ENCODE data around the gene CAPN9. TPM values are rescaled to one million over a fixed set of nuclear protein-coding genes. Genes with fewer than 3 reads are reported as not detected.
"Not testable (repeated sequence)": the region's sequence is repeated elsewhere in the genome, so short reads cannot be mapped to it uniquely, and the experiment has no call there.

CAPN9 gene
- total RNA-seq, 2 donors from 2014 or later = not detected

- H3K9me3 Mint-ChIP-seq, H3K4me3 Mint-ChIP-seq: not testable (repeated sequence)
These were observed 98.0 kb downstream of the CAPN9 start for GRCh38 chr1:230845184-230845583.

DNA sequence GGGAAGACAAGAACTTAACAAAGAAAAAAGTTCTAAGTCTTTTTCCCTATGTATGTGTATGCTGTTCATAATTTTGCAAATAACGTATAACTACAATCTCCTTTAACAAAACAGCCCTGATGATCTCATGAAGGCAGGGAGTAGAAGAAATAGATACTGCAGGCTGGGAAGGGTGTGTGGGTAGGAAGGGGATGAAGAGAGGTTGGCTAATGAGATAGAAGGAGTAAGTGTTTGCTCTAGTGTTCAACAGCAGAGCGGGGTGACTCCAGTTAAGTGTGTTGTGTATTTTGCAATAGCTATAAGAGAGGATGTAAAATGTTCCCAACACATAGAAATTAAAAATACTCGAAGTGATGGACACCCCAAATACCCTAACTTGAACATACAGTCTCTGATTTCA lies 101.0 kb downstream of the CAPN9 start:
- H3K36me3 Mint-ChIP-seq = no peaks in the 10 kb centered on the region

More at GRCh38 chr1:230845184-230845583, 98.0 kb downstream of the CAPN9 start:
- not testable (repeated sequence) for ATAC-seq; DNase-seq (ENCODE audit: low spot score); H3K27ac Mint-ChIP-seq; H3K4me1 Mint-ChIP-seq (ENCODE audit: low read depth in 2 of 2); H3K27me3 Mint-ChIP-seq; H3K36me3 Mint-ChIP-seq

GRCh38 chr1:230849451-230850224 lies 102.5 kb downstream of the CAPN9 start:
- Mint-ChIP-seq H3K4me3 (no peak overlapping the region), H3K27ac (no peak overlapping the region)

More for the DNA sequence above, 101.0 kb downstream of the CAPN9 start:
- H3K4me3 Mint-ChIP-seq = no peak overlapping the region
- H3K9me3 Mint-ChIP-seq = no peaks in the 10 kb centered on the region
- H3K27ac Mint-ChIP-seq = no peak overlapping the region
- no peaks in the 10 kb centered on the region for H3K27me3 Mint-ChIP-seq
- H3K4me1 Mint-ChIP-seq (ENCODE audit: low read depth in 2 of 2) = no peaks in the 10 kb centered on the region
- ATAC-seq (no peak), DNase-seq (ENCODE audit: low spot score) (no peak)

DNA sequence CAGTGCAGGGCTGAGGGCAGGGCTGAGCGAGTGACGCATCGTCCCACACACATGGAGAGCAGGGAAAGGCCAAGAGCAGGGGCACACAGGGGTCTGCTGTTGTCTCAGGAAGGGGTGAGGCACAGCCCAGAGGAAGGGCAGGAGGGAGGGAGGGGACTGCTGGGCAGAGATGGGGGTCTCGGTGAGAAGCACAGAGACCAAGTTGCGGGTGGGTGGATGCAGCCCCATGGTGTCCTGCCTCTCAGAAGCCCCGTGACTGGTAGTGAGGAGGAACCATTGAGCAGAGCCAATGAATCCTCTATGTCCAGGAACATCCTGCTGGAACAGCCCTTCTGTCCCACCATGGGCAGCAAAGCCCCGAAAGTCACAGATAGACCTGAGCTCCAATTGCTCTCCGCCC lies 103.4 kb downstream of the CAPN9 start:
- Mint-ChIP-seq H3K27me3 (no peaks in the 10 kb centered on the region), H3K4me1 (ENCODE audit: low read depth in 2 of 2) (no peaks in the 10 kb centered on the region), H3K9me3 (no peaks in the 10 kb centered on the region), H3K4me3 (no peak overlapping the region), H3K36me3 (no peaks in the 10 kb centered on the region), H3K27ac (no peak overlapping the region)
- DNase-seq (ENCODE audit: low spot score) (no peak), ATAC-seq (no peak)

More at GRCh38 chr1:230849451-230850224, 102.5 kb downstream of the CAPN9 start:
- Mint-ChIP-seq H3K9me3 (no peaks in the 10 kb centered on the region), H3K27me3 (no peaks in the 10 kb centered on the region), H3K36me3 (no peaks in the 10 kb centered on the region), H3K4me1 (ENCODE audit: low read depth in 2 of 2) (no peaks in the 10 kb centered on the region)
- DNase-seq (ENCODE audit: low spot score) (no peak), ATAC-seq (no peak)

DNA sequence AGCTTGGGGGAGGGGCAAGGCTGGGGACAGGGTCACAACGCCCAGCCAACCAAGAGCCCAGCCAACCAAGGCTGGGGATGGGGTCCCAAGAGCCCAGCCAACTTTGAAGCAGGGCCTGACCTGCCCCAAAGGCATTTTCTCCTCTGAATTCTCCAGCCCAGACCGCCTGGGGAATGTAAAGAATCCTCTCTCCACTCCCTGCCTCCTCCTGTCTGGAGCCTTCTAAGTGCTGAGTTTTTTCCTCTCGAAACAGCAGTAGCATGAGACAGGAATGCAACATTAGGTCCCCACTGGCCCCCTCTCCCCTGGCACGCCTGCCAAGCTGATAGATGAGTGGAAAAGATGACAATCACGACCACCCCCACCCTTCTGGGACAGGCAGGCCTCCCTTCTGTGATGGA lies 104.1 kb downstream of the CAPN9 start:
- H3K36me3 Mint-ChIP-seq = no peaks in the 10 kb centered on the region
- ATAC-seq = no peak
- H3K4me3 Mint-ChIP-seq = no peak overlapping the region
- H3K27me3 Mint-ChIP-seq = no peaks in the 10 kb centered on the region
- no peaks in the 10 kb centered on the region for H3K9me3 Mint-ChIP-seq
- no peaks in the 10 kb centered on the region for H3K4me1 Mint-ChIP-seq (ENCODE audit: low read depth in 2 of 2)
- DNase-seq (ENCODE audit: low spot score) = no peak
- H3K27ac Mint-ChIP-seq = no peak overlapping the region

Other genes starting within 250 kb of the CAPN9 start
- 10 to 100 TPM; 21.8 to 36.1 TPM for gene COG2, start 104.9 kb upstream of the CAPN9 start, total RNA-seq
- gene AGT, start 33.3 kb upstream of the CAPN9 start, total RNA-seq = not detected
- gene C1orf198, start 121.1 kb downstream of the CAPN9 start, total RNA-seq = 1 to 10 TPM; 2.0 to 3.7 TPM
- gene TTC13, start 231.5 kb downstream of the CAPN9 start, total RNA-seq = 10 to 100 TPM; 29.9 to 41.6 TPM
- gene ARV1, start 231.7 kb downstream of the CAPN9 start, total RNA-seq = 10 to 100 TPM; 12.2 to 15.6 TPM

Measured in natural killer cell treated with Interleukin-12 subunit alpha and Interleukin-12 subunit beta and Interleukin-15 and Interleukin-18, amount 100 ng/mL, for 72 hours (primary cell).